ENCODE data around the gene ILKAP. TPM values are rescaled to one million over a fixed set of nuclear protein-coding genes. Genes with fewer than 3 reads are reported as not detected.
"Not testable (repeated sequence)": the region's sequence is repeated elsewhere in the genome, so short reads cannot be mapped to it uniquely, and the experiment has no call there.

ILKAP gene
- total RNA-seq, 1 experiment from 2014 or later = 59.6 TPM

GRCh38 chr2:238174291-238174690 is 29.2 kb downstream of the ILKAP start:
- CTCF ChIA-PET = no interaction called here
- Mint-ChIP-seq H3K9me3 (ENCODE audit: unreplicated experiment) (no peaks in the 10 kb centered on the region), H3K27ac (ENCODE audit: low read depth, unreplicated experiment) (no peak overlapping the region), H3K27me3 (ENCODE audit: insufficient read depth, unreplicated experiment) (no peaks in the 10 kb centered on the region), H3K4me3 (ENCODE audit: unreplicated experiment) (no peak overlapping the region), H3K4me1 (ENCODE audit: insufficient read depth, unreplicated experiment) (peaks cover 19% of the 10 kb centered on the region), H3K36me3 (ENCODE audit: insufficient read depth, unreplicated experiment) (peaks cover 91% of the 10 kb centered on the region)
- BruUV-seq (replicated peaks) = no TSS peak
- no peak for DNase-seq (ENCODE audit: unreplicated experiment)
- intact Hi-C loops (cut with micrococcal nuclease) = no loop called here
- POLR2A ChIA-PET = interaction anchor here (2.8 kb wide), 1 partner anchor 28 kb away, joined by 18 read pairs; the partner anchor contains the start of gene ILKAP
- no peak for TF ChIP-seq CTCF (IDR thresholded peaks at IDR 0.05; ENCODE audit: unreplicated experiment)

DNA sequence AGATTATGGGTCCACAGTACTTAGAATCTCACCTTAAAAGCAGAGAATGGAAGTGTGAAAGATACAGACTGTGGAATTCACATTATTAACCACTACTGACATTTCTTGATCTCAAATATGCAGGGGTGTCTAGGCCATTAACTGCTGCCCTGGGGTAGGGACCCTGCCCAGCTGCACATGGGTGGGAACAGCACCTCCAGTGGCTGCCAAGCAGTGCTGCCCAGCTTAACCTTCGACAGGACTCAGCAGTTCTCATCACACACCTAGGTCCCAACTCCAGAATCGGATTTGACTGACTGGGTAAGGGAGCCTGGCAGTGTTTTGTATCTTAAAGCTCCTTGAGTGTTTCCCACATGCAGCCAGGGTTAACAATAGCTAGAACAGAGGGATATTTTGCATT is 29.8 kb downstream of the ILKAP start:
- TF ChIP-seq CTCF (IDR thresholded peaks at IDR 0.05; ENCODE audit: unreplicated experiment) = no peak
- CTCF ChIA-PET = no interaction called here
- peaks cover 24% of the 10 kb centered on the region for H3K4me1 Mint-ChIP-seq (ENCODE audit: insufficient read depth, unreplicated experiment)
- POLR2A ChIA-PET = interaction anchor here (0.9 kb wide), 1 partner anchor 113 kb away, joined by 3 read pairs; no protein-coding TSS in a partner anchor
- no peaks in the 10 kb centered on the region for H3K27me3 Mint-ChIP-seq (ENCODE audit: insufficient read depth, unreplicated experiment)
- peak overlapping the region; percentile 19 for H3K27ac Mint-ChIP-seq (ENCODE audit: low read depth, unreplicated experiment)
- BruUV-seq (replicated peaks) = no TSS peak
- no peak for DNase-seq (ENCODE audit: unreplicated experiment)
- intact Hi-C loops (cut with micrococcal nuclease) = no loop called here
- H3K36me3 Mint-ChIP-seq (ENCODE audit: insufficient read depth, unreplicated experiment) = peaks cover 86% of the 10 kb centered on the region
- H3K4me3 Mint-ChIP-seq (ENCODE audit: unreplicated experiment) = no peak overlapping the region
- H3K9me3 Mint-ChIP-seq (ENCODE audit: unreplicated experiment) = no peaks in the 10 kb centered on the region

- intact Hi-C loops (cut with micrococcal nuclease) = no loop called here
- ChIA-PET CTCF (no interaction called here), POLR2A (no interaction called here)
- H3K36me3 Mint-ChIP-seq (ENCODE audit: insufficient read depth, unreplicated experiment) = peaks cover 86% of the 10 kb centered on the region
- H3K27me3 Mint-ChIP-seq (ENCODE audit: insufficient read depth, unreplicated experiment) = no peaks in the 10 kb centered on the region
- H3K4me3 Mint-ChIP-seq (ENCODE audit: unreplicated experiment) = no peak overlapping the region
- peak overlapping the region; percentile 51 for H3K27ac Mint-ChIP-seq (ENCODE audit: low read depth, unreplicated experiment)
- no TSS peak for BruUV-seq (replicated peaks)
- no peak for DNase-seq (ENCODE audit: unreplicated experiment)
- peaks cover 25% of the 10 kb centered on the region for H3K4me1 Mint-ChIP-seq (ENCODE audit: insufficient read depth, unreplicated experiment)
- TF ChIP-seq CTCF (IDR thresholded peaks at IDR 0.05; ENCODE audit: unreplicated experiment) = no peak
- H3K9me3 Mint-ChIP-seq (ENCODE audit: unreplicated experiment) = no peaks in the 10 kb centered on the region
Measured at GRCh38 chr2:238172439-238172838, 31.1 kb downstream of the ILKAP start.

GRCh38 chr2:238171575-238172187 is 31.8 kb downstream of the ILKAP start:
- Mint-ChIP-seq H3K4me3 (ENCODE audit: unreplicated experiment) (no peak overlapping the region), H3K27ac (ENCODE audit: low read depth, unreplicated experiment) (peak overlapping the region; percentile 51), H3K27me3 (ENCODE audit: insufficient read depth, unreplicated experiment) (no peaks in the 10 kb centered on the region), H3K4me1 (ENCODE audit: insufficient read depth, unreplicated experiment) (peaks cover 25% of the 10 kb centered on the region), H3K9me3 (ENCODE audit: unreplicated experiment) (no peaks in the 10 kb centered on the region), H3K36me3 (ENCODE audit: insufficient read depth, unreplicated experiment) (peaks cover 81% of the 10 kb centered on the region)
- BruUV-seq (replicated peaks) = no TSS peak
- intact Hi-C loops (cut with micrococcal nuclease) = no loop called here
- ChIA-PET CTCF (interaction anchor here (0.6 kb wide), 1 partner anchor 68 kb away, joined by 4 read pairs; no protein-coding TSS in a partner anchor), POLR2A (no interaction called here)
- TF ChIP-seq CTCF (IDR thresholded peaks at IDR 0.05; ENCODE audit: unreplicated experiment) = no peak
- DNase-seq (ENCODE audit: unreplicated experiment) = no peak

DNA sequence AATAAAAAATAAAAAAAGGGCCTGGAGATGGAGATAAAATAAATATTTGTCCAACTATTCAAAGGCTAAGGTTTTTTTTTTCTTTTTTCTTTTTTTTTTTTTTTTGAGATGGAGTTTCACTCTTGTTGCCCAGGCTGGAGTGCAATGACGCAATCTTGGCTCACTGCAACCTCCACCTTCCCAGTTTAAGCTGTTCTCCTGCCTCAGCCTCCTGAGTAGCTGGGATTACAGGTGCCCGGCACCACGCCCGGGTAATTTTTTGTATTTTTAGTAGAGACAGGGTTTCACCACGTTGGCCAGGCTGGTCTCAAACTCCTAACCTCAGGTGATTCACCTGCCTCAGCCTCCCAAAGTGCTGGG is 32.4 kb downstream of the ILKAP start:
- intact Hi-C loops (cut with micrococcal nuclease); DNase-seq (ENCODE audit: unreplicated experiment); H3K9me3 Mint-ChIP-seq (ENCODE audit: unreplicated experiment); H3K27ac Mint-ChIP-seq (ENCODE audit: low read depth, unreplicated experiment); H3K27me3 Mint-ChIP-seq (ENCODE audit: insufficient read depth, unreplicated experiment); H3K4me3 Mint-ChIP-seq (ENCODE audit: unreplicated experiment); BruUV-seq (replicated peaks): not testable (repeated sequence)
- ChIA-PET POLR2A (interaction anchor here (1.9 to 2.1 kb wide), 3 partner anchors 29 to 110 kb away, joined by 5 to 14 read pairs (median 14); partner anchors contain the start of genes ILKAP and SCLY), CTCF (interaction anchor here (0.7 kb wide), 1 partner anchor 24 kb away, joined by 3 read pairs; no protein-coding TSS in a partner anchor)
- H3K4me1 Mint-ChIP-seq (ENCODE audit: insufficient read depth, unreplicated experiment) = peaks cover 25% of the 10 kb centered on the region
- peaks cover 75% of the 10 kb centered on the region for H3K36me3 Mint-ChIP-seq (ENCODE audit: insufficient read depth, unreplicated experiment)

Measured in MCF 10A (cell line).